Spleen (tissue), 7 donors: ENCODE measurements around the gene DDX4.

Experiments
- CTCF ChIP-seq, 11 experiments: fragments of 200-600 bp in 7 of 11; fragments of 450-650 bp in 4 of 11; sonication (generic) in 4 of 11; IDR thresholded peaks in 8 of 11; conservative IDR thresholded peaks in 3 of 11; 1 replicate in 7 of 11; 2 replicates in 4 of 11; pipeline versions ENCODE4 v1.4.0 to v1.8.0; 2016 to 2021; ENCODE audit warnings: antibody characterized with exemption in 11 of 11, inconsistent platforms in 4 of 11, mild to moderate bottlenecking in 1 of 11
- POLR2A ChIP-seq, 3 donors: fragments of 450-650 bp; IDR thresholded peaks; one replicate each; pipeline ENCODE4 v1.5.1; 2017; ENCODE audit warnings: antibody characterized with exemption in 3 of 3, mild to moderate bottlenecking in 1 of 3
- donor health status: DM: no; HTN: no; CAD: no; lungs with moderate emphysema.
- donor health status: DM: no; HTN: no; CAD: no.
- donor health status: DM: no; HTN: no; CAD: no.

- no peak for TF ChIP-seq CTCF (IDR thresholded peaks at IDR 0.05 in 8 of 11, conservative IDR thresholded peaks at IDR 0.05 in 3 of 11)
- TF ChIP-seq POLR2A (IDR thresholded peaks at IDR 0.05): no peak
Observed at GRCh38 chr5:55720188-55720703, 17.6 kb upstream of the DDX4 start.
